ENCODE data around the gene IL12RB1.
A peak's percentile ranks its signal among the peaks of the same experiment; 100 is the strongest.
"Not testable (repeated sequence)": the region's sequence is repeated elsewhere in the genome, so short reads cannot be mapped to it uniquely, and the experiment has no call there.

The IL12RB1 gene

DNA sequence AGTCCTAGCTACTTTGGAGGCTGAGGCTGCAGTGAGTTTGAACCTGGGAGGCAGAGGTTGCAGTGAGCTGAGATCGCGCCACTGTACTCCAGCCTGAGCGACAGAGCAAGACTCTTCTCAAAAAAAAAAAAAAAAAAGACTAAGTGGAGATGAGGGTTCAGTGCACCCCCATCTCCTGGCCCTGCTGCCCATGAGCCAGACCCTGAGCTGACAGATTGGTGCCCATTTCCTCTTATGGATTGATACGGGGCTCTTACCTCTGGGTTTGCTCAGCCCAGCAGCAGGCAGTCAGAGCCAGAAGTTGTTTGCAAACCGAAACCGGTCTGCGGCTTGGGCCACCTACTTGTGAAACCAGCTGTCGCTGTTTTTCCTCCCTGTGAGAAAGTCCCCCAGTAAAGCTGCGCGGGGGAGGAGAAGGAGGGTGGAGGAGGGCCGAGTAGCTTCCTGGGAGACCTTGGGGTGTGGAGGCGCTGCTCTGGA, 41.9 kb downstream of the IL12RB1 start:
- DNase-seq: peak; percentile 85

DNA sequence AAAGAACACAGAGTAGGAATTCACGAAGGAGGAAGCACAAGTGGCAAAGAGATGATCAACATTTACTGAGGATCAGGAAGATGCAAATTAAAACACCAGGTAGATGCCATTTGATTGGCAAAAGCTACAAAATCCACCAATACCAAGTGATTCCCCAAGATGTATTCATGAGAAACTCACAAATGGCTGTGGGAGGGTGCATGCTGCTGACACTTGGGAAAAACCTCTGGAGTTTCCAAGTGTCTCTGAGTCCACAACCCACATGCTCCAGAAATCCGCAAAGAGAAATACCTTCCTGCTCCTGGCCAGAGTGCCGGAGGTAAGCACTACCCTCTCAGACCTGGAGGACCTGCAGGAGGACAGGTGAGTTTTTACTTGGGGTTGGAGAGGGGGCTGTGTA, 43.1 kb downstream of the IL12RB1 start:
- DNase-seq: no peak

DNA sequence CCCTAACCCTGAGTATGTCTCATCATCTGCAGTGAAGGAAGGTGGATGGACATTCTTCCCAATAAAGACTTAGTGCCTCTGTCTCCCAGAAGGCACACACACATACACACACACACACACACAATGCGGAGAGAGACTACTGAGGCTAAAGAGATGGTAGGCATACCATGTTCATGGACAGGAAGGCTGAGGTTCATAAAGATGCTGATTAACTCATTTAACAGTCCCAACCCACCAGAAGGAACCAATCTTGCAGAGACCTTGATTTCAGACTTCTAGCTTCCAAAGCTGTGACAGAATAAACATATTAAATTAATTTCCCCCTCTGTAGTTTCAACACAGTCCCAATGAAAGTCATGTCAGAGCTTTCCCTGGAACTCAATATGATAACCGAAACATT, 45.7 kb downstream of the IL12RB1 start:
- no peak for DNase-seq

DNA sequence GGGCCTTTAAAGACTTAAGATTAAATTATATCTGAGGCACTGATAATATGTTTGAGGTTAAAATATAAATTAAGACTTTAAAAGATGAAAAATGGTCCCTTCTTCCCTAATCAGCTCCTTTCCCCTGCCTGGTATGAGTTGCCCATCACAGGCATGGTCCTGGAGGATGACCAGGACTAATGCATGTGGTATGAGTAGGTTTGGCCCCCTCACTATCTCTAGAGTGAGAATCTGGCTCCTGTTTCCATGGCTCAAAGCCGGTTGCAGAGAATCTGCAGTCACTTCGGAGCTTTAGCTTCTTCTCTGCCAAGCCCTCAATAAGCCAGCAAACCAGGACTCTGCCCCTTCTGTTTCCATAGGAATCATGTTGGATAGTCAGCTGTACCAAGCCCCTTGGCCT, 54.6 kb downstream of the IL12RB1 start:
- DNase-seq: not testable (repeated sequence)

DNA sequence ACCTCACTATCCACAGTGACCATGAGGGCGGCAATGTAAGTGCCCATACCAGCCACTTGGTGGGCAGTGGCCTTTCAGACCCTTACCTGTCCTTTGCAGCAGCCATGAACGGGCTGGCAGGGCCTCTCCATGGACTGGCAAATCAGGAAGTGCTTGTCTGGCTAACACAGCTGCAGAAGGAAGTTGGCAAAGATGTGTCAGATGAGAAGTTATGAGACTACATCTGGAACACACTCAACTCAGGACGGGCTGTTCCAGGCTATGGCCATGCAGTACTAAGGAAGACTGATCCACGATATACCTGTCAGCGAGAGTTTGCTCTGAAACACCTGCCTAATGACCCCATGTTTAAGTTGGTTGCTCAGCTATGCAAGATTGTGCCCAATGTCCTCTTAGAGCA, 55.3 kb downstream of the IL12RB1 start:
- not testable (repeated sequence) for DNase-seq

DNA sequence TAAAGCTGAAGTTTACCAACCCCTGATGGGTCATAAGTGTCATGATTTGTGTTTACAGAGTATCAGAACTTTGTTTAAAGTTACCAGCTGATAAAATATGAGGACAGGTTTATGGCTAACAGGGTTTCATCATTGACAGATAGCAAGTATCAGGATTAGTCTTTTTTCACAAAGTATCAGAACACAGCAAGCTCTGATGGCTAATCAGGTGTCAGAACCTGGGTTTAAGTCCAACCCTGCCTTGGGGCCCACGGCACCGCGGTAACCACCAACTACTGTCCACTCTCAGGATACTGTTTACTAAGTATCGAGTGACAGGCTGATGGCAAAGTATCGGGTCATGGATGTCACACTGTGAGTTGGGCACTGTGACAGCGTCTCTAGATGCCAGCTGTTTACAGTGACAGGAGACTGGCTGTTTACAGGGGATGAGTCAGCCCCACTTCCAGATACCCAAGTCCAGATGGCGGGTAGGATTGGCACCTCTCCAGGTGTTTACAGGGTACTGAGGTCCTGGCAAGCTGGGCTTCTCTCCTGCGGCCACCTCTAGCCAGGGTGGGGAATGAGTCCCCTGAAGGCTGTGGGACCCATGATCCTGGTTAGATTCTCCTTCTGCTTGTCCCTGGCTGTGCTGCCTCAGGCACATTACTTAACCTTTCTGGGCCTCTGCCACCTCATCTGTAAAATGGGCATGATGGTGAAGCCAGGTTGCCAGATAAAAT, 57.0 kb downstream of the IL12RB1 start:
- DNase-seq: no peak

DNA sequence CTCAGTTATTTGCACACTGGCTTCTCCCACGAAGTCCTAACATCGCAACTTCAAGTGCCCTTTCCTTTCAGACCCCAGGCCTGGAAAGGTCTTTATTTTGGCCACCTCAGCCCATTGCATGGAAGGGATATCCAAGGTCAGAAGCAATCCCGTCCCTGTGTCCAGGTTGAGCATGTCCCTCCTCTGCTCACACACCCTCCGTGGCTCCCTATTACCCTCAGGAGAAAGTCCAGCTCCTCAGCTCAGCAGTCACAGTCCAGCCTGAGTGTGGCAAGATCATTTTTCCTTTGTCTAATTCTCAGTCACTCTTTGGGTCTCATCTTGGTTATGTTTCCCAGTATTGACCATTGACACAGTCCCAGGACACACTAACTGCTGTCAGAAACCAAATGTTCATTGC, 59.6 kb downstream of the IL12RB1 start:
- no peak for DNase-seq

DNA sequence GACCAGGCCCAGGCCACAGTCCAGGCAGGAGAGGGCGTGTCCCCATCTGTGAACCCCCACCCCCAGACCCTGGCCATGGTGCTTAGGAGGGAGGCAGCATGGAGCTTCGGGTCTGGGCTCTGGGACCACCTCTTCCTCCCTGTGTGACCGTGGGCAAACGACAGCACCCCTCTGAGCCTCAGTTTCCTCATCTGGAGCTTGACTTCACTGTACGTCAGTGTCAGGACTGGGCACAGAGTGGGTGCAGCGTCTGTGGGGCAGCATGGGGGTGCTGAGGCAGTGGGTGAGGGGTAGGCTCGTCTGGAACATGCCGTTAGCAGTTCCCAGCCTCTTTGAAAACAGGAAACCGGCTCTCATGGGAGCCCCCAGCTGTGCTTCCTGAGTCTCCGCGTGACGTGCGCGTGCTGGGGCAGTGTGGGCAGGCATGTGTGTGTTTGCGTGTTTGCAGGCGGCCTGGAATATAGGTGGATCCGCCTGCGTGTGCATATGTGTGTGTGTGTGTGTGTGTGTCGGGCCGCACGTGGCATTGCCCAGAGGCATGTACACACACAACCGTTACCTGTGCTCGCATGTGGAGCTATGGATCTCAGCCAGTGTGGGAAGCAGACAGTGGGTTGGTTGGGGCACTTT, 63.0 kb downstream of the IL12RB1 start:
- DNase-seq: no peak

DNA sequence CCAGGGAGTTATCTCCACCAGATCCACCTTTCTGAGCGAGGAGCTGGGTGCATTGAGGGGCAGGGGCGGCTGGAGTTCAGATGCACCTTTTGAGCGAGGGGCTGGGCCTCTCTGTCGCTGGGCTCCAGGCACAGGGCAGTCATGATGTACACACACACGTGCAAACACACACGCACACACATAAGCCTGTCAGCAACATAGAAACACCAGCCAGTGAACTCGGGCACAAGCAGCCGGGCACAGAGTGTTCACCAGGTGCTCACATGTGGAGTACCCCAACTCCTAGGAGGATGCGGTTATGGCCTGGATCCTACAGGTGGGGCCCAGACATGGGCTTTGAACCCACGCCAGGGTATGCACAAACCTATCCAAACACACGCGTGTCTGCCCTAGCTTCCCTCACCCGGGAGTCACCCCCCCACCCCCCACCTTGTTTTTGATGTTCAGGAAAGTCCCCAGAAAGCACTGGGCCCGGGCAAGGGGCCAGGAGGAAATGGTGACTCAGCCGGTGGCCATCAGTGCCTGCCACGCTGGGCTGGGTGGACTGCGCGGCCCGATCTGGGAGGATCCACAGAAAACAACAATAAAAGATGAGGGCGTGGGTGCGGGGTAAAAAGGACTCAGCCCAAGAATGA, 65.5 kb downstream of the IL12RB1 start:
- no peak for DNase-seq

DNA sequence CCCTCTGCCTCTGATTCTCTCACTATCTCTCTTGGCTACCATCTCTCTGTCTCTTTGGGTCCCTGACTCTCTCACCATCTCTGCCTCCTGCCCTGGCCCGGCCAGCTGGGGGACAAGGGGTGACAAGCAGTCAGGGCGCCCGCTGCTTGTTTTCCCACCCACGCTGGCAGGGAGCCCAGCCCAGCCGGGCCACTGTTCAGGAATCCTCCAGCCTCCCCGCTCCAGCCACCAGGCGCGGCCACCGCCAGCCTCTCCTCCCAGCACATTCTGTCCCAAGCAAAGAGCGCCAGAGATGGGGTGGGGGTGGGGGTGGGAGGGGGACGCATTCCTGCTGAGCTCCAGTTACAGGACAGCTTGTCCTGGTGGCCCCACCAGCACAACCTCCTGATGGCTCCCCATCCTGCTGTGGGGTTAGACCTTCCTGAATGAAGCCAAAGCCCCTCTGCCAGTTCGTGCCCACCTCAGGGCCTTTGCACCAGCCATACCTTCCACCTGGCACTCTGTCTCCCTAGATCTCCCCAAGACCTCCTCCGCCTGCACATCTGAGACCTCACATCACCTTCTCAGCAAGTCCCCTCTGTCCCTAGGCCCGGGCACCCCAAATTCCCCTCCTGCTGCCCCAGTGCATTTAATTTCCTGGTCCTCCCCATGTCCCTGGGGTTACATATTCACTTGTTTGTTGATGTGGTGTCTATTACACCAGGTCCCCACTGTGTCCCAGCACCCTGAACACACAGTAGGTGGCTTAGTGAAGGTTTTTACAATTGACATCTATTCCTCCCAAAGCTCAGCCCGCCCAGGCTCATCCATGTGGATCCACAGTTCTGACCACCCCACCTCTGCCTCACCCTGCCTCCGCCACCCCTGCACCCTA, 66.3 kb downstream of the IL12RB1 start:
- DNase-seq: no peak

DNA sequence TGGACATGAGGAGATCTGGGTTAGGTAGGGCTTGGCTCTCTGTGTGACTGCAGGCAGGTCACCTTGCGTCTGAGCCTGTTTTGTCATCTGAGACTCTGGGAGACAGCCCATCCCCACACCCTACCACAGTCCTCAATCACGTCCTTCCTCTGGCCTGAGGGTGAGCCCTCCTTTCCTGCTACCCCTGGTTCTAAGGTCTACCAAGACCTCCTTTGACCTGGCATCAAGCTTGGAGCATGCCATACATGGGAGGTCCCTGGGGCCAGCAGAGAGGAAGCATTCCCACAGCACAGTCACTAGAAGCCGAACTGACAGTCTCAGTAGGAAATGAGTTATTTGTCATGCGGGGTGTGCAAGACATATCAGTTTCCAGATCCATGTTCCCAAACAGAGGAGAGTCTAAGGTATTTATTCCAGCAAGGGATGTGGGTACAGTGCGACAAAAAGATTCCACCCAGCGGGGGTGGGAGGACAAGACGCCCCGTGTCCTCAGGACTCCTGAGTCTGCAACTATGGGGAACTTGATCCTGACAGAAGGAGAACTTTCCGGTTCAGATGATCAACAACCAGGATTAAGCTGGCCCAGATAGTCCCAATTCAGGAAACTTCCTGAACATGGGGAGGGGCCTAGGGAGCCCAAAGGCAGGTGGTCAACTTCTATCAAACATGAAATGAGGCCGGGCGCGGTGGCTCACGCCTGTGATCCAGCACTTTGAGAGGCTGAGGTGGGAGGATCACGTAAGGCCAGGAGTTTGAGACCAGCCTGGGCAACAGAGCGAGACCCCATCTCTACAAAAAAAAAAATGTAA, 69.3 kb downstream of the IL12RB1 start:
- DNase-seq: no peak

DNA sequence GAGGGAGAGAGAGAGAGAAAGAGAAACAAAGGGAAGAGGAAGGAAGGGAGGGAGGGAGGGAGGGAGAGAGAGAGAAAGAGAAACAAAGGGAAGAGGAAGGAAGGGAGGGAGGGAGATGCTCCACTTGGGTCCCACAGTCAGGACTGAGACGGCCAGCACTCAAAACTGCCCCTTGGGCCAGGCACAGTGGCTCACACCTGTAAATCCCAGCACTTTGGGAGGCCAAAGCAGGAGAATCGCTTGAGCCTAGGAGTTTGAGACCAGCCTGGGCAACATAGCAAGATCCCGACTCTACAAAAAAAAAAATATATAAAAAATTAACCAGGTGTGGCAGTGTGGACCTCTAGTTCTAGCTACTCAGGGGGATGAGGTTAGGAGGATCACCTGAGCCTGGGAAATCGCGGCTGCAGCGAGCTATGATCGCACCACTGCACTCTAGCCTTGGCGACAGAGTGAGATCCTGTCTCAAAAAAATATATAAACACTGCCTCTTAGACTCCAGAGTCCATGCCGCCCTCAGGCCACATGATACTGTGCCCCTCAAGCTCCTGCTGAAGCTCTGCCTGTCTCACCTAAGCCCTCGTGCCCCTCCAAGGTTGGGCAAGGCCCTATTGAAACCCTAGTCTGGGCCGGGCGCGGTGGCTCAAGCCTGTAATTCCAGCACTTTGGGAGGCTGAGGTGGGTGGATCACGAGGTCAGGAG, 70.4 kb downstream of the IL12RB1 start:
- DNase-seq: no peak

DNA sequence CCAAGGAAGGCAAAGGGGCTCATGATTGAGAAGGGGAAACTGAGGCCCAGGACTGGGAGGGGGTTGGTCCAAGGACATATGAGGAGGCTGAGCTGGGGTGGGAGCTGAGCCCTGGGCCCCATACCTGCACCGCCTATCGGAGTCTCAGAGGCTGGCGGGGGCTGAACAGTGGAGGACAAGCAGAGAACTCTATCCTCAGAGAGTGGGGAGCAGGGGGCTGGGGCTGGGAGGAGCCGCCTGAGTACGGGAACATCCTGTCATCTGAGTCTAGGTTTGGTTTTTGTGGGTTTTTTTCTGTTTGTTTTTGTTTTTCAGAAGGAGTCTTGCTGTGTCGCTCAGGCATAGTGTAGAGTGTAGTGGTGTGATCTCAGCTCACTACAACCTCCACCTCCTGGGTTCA, 72.5 kb downstream of the IL12RB1 start:
- DNase-seq: no peak

DNA sequence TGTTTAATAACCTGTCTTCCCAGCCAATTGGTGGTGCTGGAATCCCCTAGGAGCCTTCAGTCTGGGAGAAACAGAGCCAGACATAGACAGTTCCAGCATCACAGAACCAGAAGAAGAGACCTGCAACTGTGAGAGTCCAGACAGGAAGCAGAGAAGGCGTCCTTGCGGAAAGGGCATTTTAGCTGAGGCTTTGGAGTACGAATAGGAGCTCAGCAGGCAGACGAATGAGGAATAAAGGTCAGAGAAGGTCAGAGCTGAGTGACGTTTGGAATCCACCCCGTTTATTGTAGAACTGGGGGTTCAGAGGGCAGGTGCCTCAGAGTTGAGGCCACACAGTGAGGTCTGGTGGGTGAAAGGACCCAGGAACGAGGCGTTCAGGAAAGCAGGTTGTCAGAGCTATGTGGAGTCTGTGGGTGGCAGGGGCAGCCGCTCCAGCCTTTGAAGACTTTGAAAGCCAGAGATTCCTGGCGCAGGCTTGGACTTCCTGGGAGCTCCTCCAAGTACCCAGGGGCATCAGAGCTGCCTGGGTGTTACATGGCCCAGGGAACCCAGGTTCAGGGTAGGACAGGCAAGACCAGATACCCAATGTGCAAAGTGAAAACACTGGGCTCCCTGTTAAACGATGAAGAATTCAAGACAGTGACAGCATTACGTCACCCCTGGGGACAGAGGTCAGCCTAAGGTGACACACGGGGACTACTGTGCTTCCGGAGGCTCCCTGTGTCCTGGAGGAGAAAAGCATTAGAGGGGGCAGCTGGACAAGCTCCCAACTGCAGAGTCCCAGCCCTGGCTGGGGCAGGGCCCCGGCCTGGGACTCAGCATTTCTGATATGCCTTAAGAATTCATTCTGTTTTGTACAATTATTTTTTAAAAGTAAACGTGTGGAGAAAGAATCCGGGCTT, 73.3 kb downstream of the IL12RB1 start:
- no peak for DNase-seq

DNA sequence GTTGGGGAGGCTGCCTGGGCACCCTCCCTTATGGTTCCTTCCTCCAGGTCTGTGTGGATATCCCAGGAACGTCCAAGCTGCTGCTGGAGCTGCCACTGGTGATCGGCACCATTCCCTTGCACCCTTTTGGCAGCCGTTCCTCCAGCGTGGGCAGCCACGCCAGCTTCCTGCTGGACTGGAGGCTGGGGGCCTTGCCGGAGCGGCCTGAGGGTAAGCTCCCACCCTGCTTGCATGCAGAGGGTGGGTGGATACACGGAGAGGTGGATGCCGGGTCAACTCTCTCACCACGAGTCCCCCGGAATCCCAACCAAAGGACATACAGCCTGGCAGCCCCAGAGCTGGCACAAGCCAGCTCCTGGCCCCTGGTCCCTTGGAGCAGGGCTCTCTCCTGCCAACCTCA, 76.6 kb downstream of the IL12RB1 start:
- no peak for DNase-seq

DNA sequence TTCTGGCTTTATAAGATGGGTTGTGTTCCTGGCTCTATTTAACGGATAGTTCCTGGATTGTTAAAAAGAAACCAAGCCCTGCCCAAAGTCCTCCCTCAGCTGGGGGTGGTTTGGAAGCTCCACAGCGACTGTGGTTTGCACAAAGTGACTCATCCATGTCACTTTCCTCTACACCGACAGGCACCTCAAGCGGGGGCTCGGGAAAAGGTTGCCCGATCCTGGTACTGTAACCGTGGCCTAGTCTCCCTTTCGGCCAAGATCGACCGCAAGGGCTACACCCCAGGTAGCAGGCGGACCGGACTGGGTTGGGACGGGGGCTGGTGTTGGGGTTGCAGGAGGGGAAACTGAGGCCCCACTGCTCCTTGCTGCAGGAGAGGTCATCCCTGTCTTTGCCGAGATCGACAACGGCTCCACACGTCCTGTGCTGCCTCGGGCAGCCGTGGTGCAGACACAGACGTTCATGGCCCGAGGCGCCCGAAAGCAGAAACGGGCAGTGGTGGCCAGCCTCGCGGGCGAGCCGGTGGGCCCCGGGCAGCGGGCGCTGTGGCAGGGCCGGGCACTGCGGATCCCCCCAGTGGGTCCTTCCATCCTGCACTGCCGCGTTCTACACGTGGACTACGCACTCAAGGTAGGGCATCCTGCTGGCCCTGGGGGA, 77.2 kb downstream of the IL12RB1 start:
- DNase-seq: no peak

Measured in NK-92 treated with Interleukin-12 subunit alpha and Interleukin-12 subunit beta, amount 100 ng/mL, for 24 hours (cell line).